GM23338 (cell line): Measurements from ENCODE around the gene STX8. TPM values are rescaled to one million over a fixed set of nuclear protein-coding genes. Genes with fewer than 3 reads are reported as not detected.

Experiments
- ATAC-seq: fragments of 200-7000 bp; cut with Tn5 transposase; 3 replicates; pipeline ENCODE4 v1.9.1; 2020
- DNase-seq: peaks from one replicate; pipeline ENCODE4 v3.0.0-alpha.2; 2015; ENCODE audit warnings: low spot score
- H2AFZ ChIP-seq: fragments of 200-600 bp; sonication (generic); 2 replicates; pipeline ENCODE4 v1.8.0; 2016; ENCODE audit warnings: antibody characterized with exemption, mild to moderate bottlenecking, moderate library complexity
- H3F3A ChIP-seq: fragments of 200-600 bp; sonication (generic); replicated peaks from 2 replicates; pipeline ENCODE4 v1.8.0; 2017; ENCODE audit warnings: antibody characterized with exemption, mixed run types, low read depth
- H3K27ac ChIP-seq: fragments of 200-600 bp; sonication (generic); 2 replicates; pipeline ENCODE4 v1.6.1; 2016; ENCODE audit warnings: low read depth
- H3K27me3 ChIP-seq: fragments of 200-600 bp; sonication (generic); 2 replicates; pipeline ENCODE4 v1.8.0; 2016; ENCODE audit warnings: mild to moderate bottlenecking, mixed run types, moderate library complexity; ENCODE audit not compliant: insufficient read depth
- H3K36me3 ChIP-seq: fragments of 200-600 bp; sonication (generic); 2 replicates; pipeline ENCODE4 v1.8.0; 2016; ENCODE audit warnings: mild to moderate bottlenecking; ENCODE audit not compliant: insufficient read depth
- H3K4me1 ChIP-seq: fragments of 200-600 bp; sonication (generic); 2 replicates; pipeline ENCODE4 v1.8.0; 2016; ENCODE audit warnings: mild to moderate bottlenecking, moderate library complexity; ENCODE audit not compliant: insufficient read depth
- H3K4me2 ChIP-seq: fragments of 200-600 bp; sonication (generic); 2 replicates; pipeline ENCODE4 v1.7.1; 2017; ENCODE audit warnings: mixed run types
- H3K4me3 ChIP-seq: fragments of 200-600 bp; sonication (generic); 2 replicates; pipeline ENCODE4 v1.6.1; 2016; ENCODE audit warnings: mixed run types
- H3K79me2 ChIP-seq: fragments of 200-600 bp; sonication (generic); replicated peaks from 2 replicates; pipeline ENCODE4 v1.8.0; 2017; ENCODE audit warnings: mild to moderate bottlenecking; ENCODE audit not compliant: insufficient read depth
- H3K9me2 ChIP-seq: fragments of 200-600 bp; sonication (generic); 2 replicates; pipeline ENCODE4 v1.8.0; 2017; ENCODE audit not compliant: insufficient read depth
- H4K20me1 ChIP-seq: fragments of 200-600 bp; sonication (generic); replicated peaks from 2 replicates; pipeline ENCODE4 v1.8.0; 2017; ENCODE audit warnings: mild to moderate bottlenecking; ENCODE audit not compliant: insufficient read depth
- H3K27ac Mint-ChIP-seq: 2 replicates; pipeline ENCODE4 v1.8.0; 2020; ENCODE audit warnings: inconsistent platforms, mild to moderate bottlenecking, moderate library complexity, mixed read lengths
- H3K27me3 Mint-ChIP-seq: 3 replicates; pipeline ENCODE4 v1.8.0; 2022; ENCODE audit warnings: low read depth, mild to moderate bottlenecking, moderate library complexity, mixed read lengths, inconsistent platforms; ENCODE audit not compliant: insufficient read depth, poor library complexity
- H3K36me3 Mint-ChIP-seq: 3 replicates; pipeline ENCODE4 v1.8.0; 2021; ENCODE audit warnings: low read depth, mild to moderate bottlenecking, inconsistent platforms, moderate library complexity, mixed read lengths
- H3K4me1 Mint-ChIP-seq: 3 replicates; pipeline ENCODE4 v1.8.0; 2020; ENCODE audit warnings: mild to moderate bottlenecking, inconsistent platforms, mixed read lengths
- H3K4me3 Mint-ChIP-seq: 3 replicates; pipeline ENCODE4 v1.8.0; 2021; ENCODE audit warnings: moderate library complexity, mild to moderate bottlenecking, inconsistent platforms, mixed read lengths
- H3K9me3 Mint-ChIP-seq: 3 replicates; pipeline ENCODE4 v1.8.0; 2020; ENCODE audit warnings: moderate library complexity, mild to moderate bottlenecking, inconsistent platforms, mixed read lengths
- CTCF ChIP-seq, 2 experiments: fragments of 200-600 bp in 1 of 2; sonication (generic) in 1 of 2; conservative IDR thresholded peaks; 2 replicates each; pipeline versions ENCODE4 v1.5.1 to v1.6.1; 2016 to 2017; ENCODE audit warnings: antibody characterized with exemption in 2 of 2, low read depth in 2 of 2, mild to moderate bottlenecking in 2 of 2, moderate library complexity in 1 of 2
- NANOG ChIP-seq: IDR thresholded peaks from 2 replicates; pipeline ENCODE4 v1.6.1; 2016; ENCODE audit warnings: antibody characterized with exemption, borderline replicate concordance
- ZNF462 ChIP-seq: fragments of 250-450 bp; sonication (Bioruptor Pico); IDR thresholded peaks from 2 replicates; pipeline ENCODE4 v1.5.0; 2020; ENCODE audit warnings: mild to moderate bottlenecking, moderate library complexity
- polyA plus RNA-seq: library from polyadenylated mRNA; unstranded; fragments of >200 nt; fragmentation: Nextera tagmentation; extraction: Ambion mirVana; gene quantifications from 2 replicates; pipeline ENCODE4 v1.2.1, GENCODE V29; 2016
- total RNA-seq: library from RNA; depleted of rRNA; stranded (reverse); fragments of >200 nt; shearing (Covaris generic); gene quantifications from 2 replicates; pipeline ENCODE4 v1.2.3, GENCODE V29; 2014

The STX8 gene
- total and polyA plus RNA-seq, 2 experiments from 2014 or later = 59.4 to 82.3 TPM

GRCh38 chr17:9432134-9432885 lies 143.3 kb downstream of the STX8 start:
- Mint-ChIP-seq H3K27me3 (no peaks in the 10 kb centered on the region), H3K4me3 (no peak overlapping the region), H3K4me1 (peaks cover 8% of the 10 kb centered on the region; the same call in 2 of the 3 replicates), H3K27ac (0 out of 2 replicates have a peak overlapping the region, but pooled peaks have one; percentile 63), H3K9me3 (0 out of 3 replicates have a peak, but pooled peaks cover 3% of the 10 kb centered on the region), H3K36me3 (no peaks in the 10 kb centered on the region)
- ATAC-seq (no peak), DNase-seq (no peak)
- H3K79me2 ChIP-seq = no peaks in the 10 kb centered on the region
- no peak overlapping the region for H3K27ac ChIP-seq
- no peak overlapping the region for H3K4me3 ChIP-seq
- H3K9me2 ChIP-seq = peaks cover 3% of the 10 kb centered on the region; the same call in 1 of the 2 replicates
- 0 out of 2 replicates have a peak, but pooled peaks cover 3% of the 10 kb centered on the region for H3K4me1 ChIP-seq
- H3K4me2 ChIP-seq = no peak overlapping the region
- no peaks in the 10 kb centered on the region for H3K36me3 ChIP-seq
- H3K27me3 ChIP-seq = no peaks in the 10 kb centered on the region
- TF ChIP-seq NANOG (no peak), ZNF462 (CRISPR knock-in tag) (no peak), CTCF (conservative IDR thresholded peaks at IDR 0.05; ENCODE audit: low read depth in 2 of 2) (no peak)
- no peaks in the 10 kb centered on the region for H3F3A ChIP-seq
- H2AFZ ChIP-seq = no peak overlapping the region
- H4K20me1 ChIP-seq = no peaks in the 10 kb centered on the region
